GM18526 (cell line): ENCODE data around the gene CDH22.

Experiments used
- POLR2A ChIP-seq: IDR thresholded peaks from 3 replicates; pipeline ENCODE4 v1.6.1; 2011; ENCODE audit not compliant: insufficient read length; ENCODE audit errors: extremely low read depth

Gene CDH22

GRCh38 chr20:46237227-46237626, 71.1 kb downstream of the CDH22 start:
- no peak for TF ChIP-seq POLR2A

GRCh38 chr20:46235077-46235476, 73.2 kb downstream of the CDH22 start:
- no peak for TF ChIP-seq POLR2A

GRCh38 chr20:46233701-46234100, 74.6 kb downstream of the CDH22 start:
- TF ChIP-seq POLR2A: no peak

GRCh38 chr20:46232539-46232938, 75.8 kb downstream of the CDH22 start:
- TF ChIP-seq POLR2A: no peak

- TF ChIP-seq POLR2A: no peak
Measured at GRCh38 chr20:46230801-46231282, 77.5 kb downstream of the CDH22 start.

GRCh38 chr20:46230106-46230491, 78.2 kb downstream of the CDH22 start:
- TF ChIP-seq POLR2A: no peak

- TF ChIP-seq POLR2A: no peak
Measured at GRCh38 chr20:46229478-46230105, 78.7 kb downstream of the CDH22 start.

GRCh38 chr20:46228670-46229069, 79.6 kb downstream of the CDH22 start:
- no peak for TF ChIP-seq POLR2A

- no peak for TF ChIP-seq POLR2A
Measured at GRCh38 chr20:46227272-46227767, 81.0 kb downstream of the CDH22 start.

- no peak for TF ChIP-seq POLR2A
Measured at GRCh38 chr20:46226602-46227001, 81.7 kb downstream of the CDH22 start.

GRCh38 chr20:46222521-46223007, 85.7 kb downstream of the CDH22 start:
- TF ChIP-seq POLR2A: no peak

- no peak for TF ChIP-seq POLR2A
Measured at GRCh38 chr20:46221256-46221833, 87.0 kb downstream of the CDH22 start.

GRCh38 chr20:46220455-46221207, 87.7 kb downstream of the CDH22 start:
- no peak for TF ChIP-seq POLR2A

- no peak for TF ChIP-seq POLR2A
Measured at GRCh38 chr20:46219920-46220319, 88.4 kb downstream of the CDH22 start.

GRCh38 chr20:46219190-46219589, 89.1 kb downstream of the CDH22 start:
- no peak for TF ChIP-seq POLR2A

GRCh38 chr20:46218656-46219055, 89.6 kb downstream of the CDH22 start:
- TF ChIP-seq POLR2A: no peak
